Caco-2 (cell line): ENCODE data around the gene MYH9. TPM values are rescaled to one million over a fixed set of nuclear protein-coding genes. Genes with fewer than 3 reads are reported as not detected.
A peak's percentile ranks its signal among the peaks of the same experiment; 100 is the strongest.

Experiments used
- BruUV-seq: library from RNA; stranded (reverse); fragments of 400-500 nt; replicated peaks from 2 replicates; lab custom pipeline; 2021; lab: Mats Ljungman, UMichigan
- CTCF ChIA-PET: fragments of 300-600 bp; sonication (Branson Sonifier 250); formaldehyde crosslinking; loops from one replicate; lab custom pipeline; 2022; ENCODE audit warnings: antibody characterized with exemption; lab: Charles Lee
- POLR2A ChIA-PET: fragments of 300-600 bp; sonication (Branson Sonifier 250); formaldehyde crosslinking; loops from one replicate; lab custom pipeline; 2022; ENCODE audit warnings: antibody characterized with exemption; lab: Charles Lee
- DNase-seq, 2 experiments: peaks; one replicate each; pipeline versions ENCODE4 v3.0.0 to v3.0.0-alpha.2; 2020 to 2022
- H3K27me3 ChIP-seq: replicated peaks from 2 replicates; pipeline ENCODE4 v1.6.0; 2011; ENCODE audit warnings: low read length; ENCODE audit not compliant: control insufficient read depth, insufficient read depth
- H3K36me3 ChIP-seq: 2 replicates; pipeline ENCODE4 v1.5.1; 2011; ENCODE audit warnings: low read length; ENCODE audit not compliant: control insufficient read depth, insufficient read depth
- H3K4me1 ChIP-seq: fragments of 250-450 bp; sonication (Bioruptor Pico); 2 replicates; pipeline ENCODE4 v1.5.1; 2020; ENCODE audit warnings: mild to moderate bottlenecking
- H3K4me3 ChIP-seq: 2 replicates; pipeline ENCODE4 v1.5.1; 2011; ENCODE audit warnings: low read depth, mild to moderate bottlenecking, control low read depth, low read length
- H3K9me3 ChIP-seq: fragments of 250-450 bp; sonication (Bioruptor Pico); 2 replicates; pipeline ENCODE4 v1.5.1; 2020; ENCODE audit warnings: mild to moderate bottlenecking, moderate library complexity
- H3K27ac Mint-ChIP-seq: one replicate; pipeline ENCODE4 v1.8.0; 2022; ENCODE audit warnings: mixed read lengths; ENCODE audit not compliant: unreplicated experiment
- H3K27me3 Mint-ChIP-seq: one replicate; pipeline ENCODE4 v1.8.0; 2022; ENCODE audit warnings: mixed read lengths; ENCODE audit not compliant: insufficient read depth, unreplicated experiment
- H3K36me3 Mint-ChIP-seq: one replicate; pipeline ENCODE4 v1.8.0; 2022; ENCODE audit warnings: mild to moderate bottlenecking, mixed read lengths; ENCODE audit not compliant: insufficient read depth, unreplicated experiment
- H3K4me1 Mint-ChIP-seq: one replicate; pipeline ENCODE4 v1.8.0; 2022; ENCODE audit warnings: low read depth, mixed read lengths; ENCODE audit not compliant: unreplicated experiment
- H3K4me3 Mint-ChIP-seq: one replicate; pipeline ENCODE4 v1.8.0; 2022; ENCODE audit warnings: mild to moderate bottlenecking, moderate library complexity, mixed read lengths; ENCODE audit not compliant: unreplicated experiment
- H3K9me3 Mint-ChIP-seq: one replicate; pipeline ENCODE4 v1.8.0; 2022; ENCODE audit warnings: mixed read lengths; ENCODE audit not compliant: unreplicated experiment
- intact Hi-C: fragments of 100-400 bp; cut with micrococcal nuclease; formaldehyde crosslinking; loops from one replicate; pipeline ENCODE4 v1.10.0; 2022; ENCODE audit not compliant: unreplicated experiment
- total RNA-seq: library from RNA; stranded (reverse); gene quantifications from 2 replicates; pipeline ENCODE4 v1.2.3, GENCODE V29; 2022
- TF ChIP-seq, protein P1 (sequence below), 2 experiments: fragments of 200-600 bp in 1 of 2; IDR thresholded peaks; 1 replicate in 1 of 2; 2 replicates in 1 of 2; pipeline versions ENCODE4 v1.5.1 to v1.8.0; 2011 to 2022; ENCODE audit warnings: antibody characterized with exemption in 1 of 2, control low read depth in 1 of 2, inconsistent platforms in 1 of 2, low read depth in 1 of 2, low read length in 1 of 2, mild to moderate bottlenecking in 1 of 2, moderate library complexity in 1 of 2; ENCODE audit not compliant: insufficient read depth in 1 of 2, severe bottlenecking in 1 of 2, unreplicated experiment in 1 of 2

Gene MYH9
- total RNA-seq, 1 experiment from 2014 or later: 513 TPM

- Mint-ChIP-seq H3K36me3 (peaks cover 93% of the 10 kb centered on the region), H3K4me1 (peaks cover 64% of the 10 kb centered on the region), H3K27me3 (no peaks in the 10 kb centered on the region), H3K27ac (peak overlapping the region; percentile 94), H3K4me3 (peak overlapping the region; percentile 42), H3K9me3 (no peaks in the 10 kb centered on the region)
- intact Hi-C loops: loop anchor here (5.0 kb wide), 2 partner anchors 68 to 93 kb away; no protein-coding TSS in a partner anchor
- H3K27me3 ChIP-seq: no peaks in the 10 kb centered on the region
- BruUV-seq: no TSS peak
- TF ChIP-seq, protein P1, sequence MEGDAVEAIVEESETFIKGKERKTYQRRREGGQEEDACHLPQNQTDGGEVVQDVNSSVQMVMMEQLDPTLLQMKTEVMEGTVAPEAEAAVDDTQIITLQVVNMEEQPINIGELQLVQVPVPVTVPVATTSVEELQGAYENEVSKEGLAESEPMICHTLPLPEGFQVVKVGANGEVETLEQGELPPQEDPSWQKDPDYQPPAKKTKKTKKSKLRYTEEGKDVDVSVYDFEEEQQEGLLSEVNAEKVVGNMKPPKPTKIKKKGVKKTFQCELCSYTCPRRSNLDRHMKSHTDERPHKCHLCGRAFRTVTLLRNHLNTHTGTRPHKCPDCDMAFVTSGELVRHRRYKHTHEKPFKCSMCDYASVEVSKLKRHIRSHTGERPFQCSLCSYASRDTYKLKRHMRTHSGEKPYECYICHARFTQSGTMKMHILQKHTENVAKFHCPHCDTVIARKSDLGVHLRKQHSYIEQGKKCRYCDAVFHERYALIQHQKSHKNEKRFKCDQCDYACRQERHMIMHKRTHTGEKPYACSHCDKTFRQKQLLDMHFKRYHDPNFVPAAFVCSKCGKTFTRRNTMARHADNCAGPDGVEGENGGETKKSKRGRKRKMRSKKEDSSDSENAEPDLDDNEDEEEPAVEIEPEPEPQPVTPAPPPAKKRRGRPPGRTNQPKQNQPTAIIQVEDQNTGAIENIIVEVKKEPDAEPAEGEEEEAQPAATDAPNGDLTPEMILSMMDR (IDR thresholded peaks at IDR 0.05; ENCODE audit: insufficient read depth in 1 of 2, low read depth in 1 of 2, low read length in 1 of 2, severe bottlenecking in 1 of 2, unreplicated experiment in 1 of 2): no peak
- H3K4me1 ChIP-seq: peaks cover 93% of the 10 kb centered on the region
- CTCF ChIA-PET: interaction anchor here (0.6 to 2.2 kb wide), 4 partner anchors 33 to 178 kb away, joined by 3 to 6 read pairs (median 4); no protein-coding TSS in a partner anchor
- POLR2A ChIA-PET: interaction anchor here (0.8 kb wide), 1 partner anchor 46 kb away, joined by 3 read pairs; no protein-coding TSS in a partner anchor
- H3K36me3 ChIP-seq: no peaks in the 10 kb centered on the region; the same call in 1 of the 2 replicates
- no peak overlapping the region for H3K4me3 ChIP-seq
- no peak for DNase-seq
- no peaks in the 10 kb centered on the region for H3K9me3 ChIP-seq
Measured at GRCh38 chr22:36364255-36365019, 23.3 kb downstream of the MYH9 start.

- intact Hi-C loops: loop anchor here (5.0 kb wide), 2 partner anchors 69 to 94 kb away; no protein-coding TSS in a partner anchor
- DNase-seq: peak; percentile 58 to 61
- BruUV-seq: no TSS peak
- Mint-ChIP-seq H3K27ac (peak overlapping the region; percentile 94), H3K4me1 (peaks cover 64% of the 10 kb centered on the region), H3K36me3 (peaks cover 95% of the 10 kb centered on the region), H3K4me3 (peak overlapping the region; percentile 61), H3K9me3 (no peaks in the 10 kb centered on the region), H3K27me3 (no peaks in the 10 kb centered on the region)
- H3K27me3 ChIP-seq: no peaks in the 10 kb centered on the region
- H3K36me3 ChIP-seq: no peaks in the 10 kb centered on the region; the same call in 1 of the 2 replicates
- POLR2A ChIA-PET: interaction anchor here (0.6 to 1.3 kb wide), 3 partner anchors 11 to 56 kb away, joined by 4 to 7 read pairs (median 6); partner anchors contain the start of gene MYH9
- CTCF ChIA-PET: interaction anchor here (0.6 to 2.2 kb wide), 6 partner anchors 32 to 107 kb away, joined by 3 to 6 read pairs (median 3); no protein-coding TSS in a partner anchor
- TF ChIP-seq, protein P1 (IDR thresholded peaks at IDR 0.05; ENCODE audit: insufficient read depth in 1 of 2, low read depth in 1 of 2, low read length in 1 of 2, severe bottlenecking in 1 of 2, unreplicated experiment in 1 of 2): no peak
- H3K9me3 ChIP-seq: no peaks in the 10 kb centered on the region
- H3K4me1 ChIP-seq: peaks cover 95% of the 10 kb centered on the region
- no peak overlapping the region for H3K4me3 ChIP-seq
Measured at GRCh38 chr22:36363349-36363981, 24.3 kb downstream of the MYH9 start.

GRCh38 chr22:36362932-36363331 lies 24.8 kb downstream of the MYH9 start:
- intact Hi-C loops: loop anchor here (5.0 kb wide), 2 partner anchors 69 to 94 kb away; no protein-coding TSS in a partner anchor
- peaks cover 93% of the 10 kb centered on the region for H3K36me3 Mint-ChIP-seq
- no peaks in the 10 kb centered on the region for H3K9me3 ChIP-seq
- no peak overlapping the region for H3K4me3 ChIP-seq
- DNase-seq: no peak
- H3K27ac Mint-ChIP-seq: peak overlapping the region; percentile 94
- no peaks in the 10 kb centered on the region for H3K27me3 ChIP-seq
- BruUV-seq: no TSS peak
- peaks cover 95% of the 10 kb centered on the region for H3K4me1 ChIP-seq
- ChIA-PET CTCF (interaction anchor here (0.6 to 2.2 kb wide), 5 partner anchors 31 to 107 kb away, joined by 3 to 6 read pairs (median 3); no protein-coding TSS in a partner anchor), POLR2A (interaction anchor here (1.0 to 1.3 kb wide), 2 partner anchors 11 to 25 kb away, joined by 4 to 7 read pairs; partner anchors contain the start of gene MYH9)
- no peaks in the 10 kb centered on the region for H3K27me3 Mint-ChIP-seq
- TF ChIP-seq, protein P1 (IDR thresholded peaks at IDR 0.05; ENCODE audit: insufficient read depth in 1 of 2, low read depth in 1 of 2, low read length in 1 of 2, severe bottlenecking in 1 of 2, unreplicated experiment in 1 of 2): no peak
- H3K9me3 Mint-ChIP-seq: no peaks in the 10 kb centered on the region
- H3K4me1 Mint-ChIP-seq: peaks cover 66% of the 10 kb centered on the region
- no peaks in the 10 kb centered on the region; the same call in 1 of the 2 replicates for H3K36me3 ChIP-seq
- peak overlapping the region; percentile 61 for H3K4me3 Mint-ChIP-seq
